Coronary artery (tissue), 2 donors: ENCODE measurements around the gene LRRC1.

ENCODE experiments used
- DNase-seq: peaks from one replicate; pipeline ENCODE4 v3.0.0-alpha.2; 2017; ENCODE audit warnings: low spot score
- H3K27ac ChIP-seq, 2 donors: fragments of 200-600 bp; sonication (generic); one replicate each; pipeline ENCODE4 v1.5.1; 2016 to 2019
- H3K4me3 ChIP-seq: fragments of 200-600 bp; sonication (generic); 2 replicates; pipeline ENCODE4 v1.5.1; 2016; ENCODE audit warnings: mild to moderate bottlenecking, moderate library complexity
- CTCF ChIP-seq: fragments of 200-600 bp; sonication (generic); IDR thresholded peaks from one replicate; pipeline ENCODE4 v1.5.1; 2019; ENCODE audit warnings: antibody characterized with exemption

LRRC1 gene

GRCh38 chr6:53862662-53863462 lies 68.1 kb downstream of the LRRC1 start:
- no peak for TF ChIP-seq CTCF
- H3K4me3 ChIP-seq, result no peak overlapping the region
- H3K27ac ChIP-seq, result peak overlapping the region; percentile 3 to 19
- DNase-seq, result no peak

- H3K4me3 ChIP-seq, result no peak overlapping the region
- no peak for TF ChIP-seq CTCF
- no peak overlapping the region for H3K27ac ChIP-seq
- no peak for DNase-seq
These were observed 70.0 kb downstream of the LRRC1 start for GRCh38 chr6:53864781-53865180.

DNA sequence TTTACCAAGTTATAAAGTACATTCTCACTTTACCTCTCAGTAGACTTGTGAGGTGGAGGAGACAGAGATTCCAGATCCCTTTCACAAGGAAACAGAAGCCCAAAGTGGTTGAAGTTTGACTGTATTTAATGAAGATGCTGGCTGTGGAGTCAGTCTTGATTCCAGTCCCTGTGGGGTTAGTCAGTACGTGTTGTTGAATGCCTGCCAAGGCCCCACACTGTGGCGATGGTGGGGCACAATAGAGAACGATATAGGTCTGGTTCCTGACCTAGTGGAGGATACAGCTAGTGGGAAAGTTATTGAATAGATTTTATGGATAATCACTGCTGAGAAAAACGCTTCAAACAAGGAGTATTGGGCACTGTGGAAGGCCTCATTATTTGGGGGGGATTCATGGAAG lies 71.4 kb downstream of the LRRC1 start:
- DNase-seq, result no peak
- H3K27ac ChIP-seq, result no peak overlapping the region
- no peak for TF ChIP-seq CTCF

DNA sequence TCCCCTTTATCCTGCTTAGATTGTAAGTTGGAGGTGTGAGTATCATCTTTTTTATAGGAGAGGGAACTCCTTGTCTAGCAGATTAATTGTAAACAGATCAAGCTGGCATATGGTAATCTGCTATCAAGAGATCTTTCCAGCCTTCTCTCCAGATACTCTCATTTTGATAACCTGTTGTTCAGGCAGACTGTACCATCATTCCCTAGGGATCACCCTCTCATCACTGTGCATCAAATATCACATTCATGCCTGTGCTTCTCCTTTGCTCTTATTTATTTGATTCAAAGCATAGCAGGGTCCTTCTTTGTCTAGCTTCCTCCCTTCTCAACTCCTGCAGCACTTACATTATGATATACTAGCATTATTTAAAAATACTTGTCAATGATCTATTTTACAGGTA lies 73.8 kb downstream of the LRRC1 start:
- TF ChIP-seq CTCF, result no peak

More for the DNA sequence above, 71.4 kb downstream of the LRRC1 start:
- no peak overlapping the region for H3K4me3 ChIP-seq

GRCh38 chr6:53869964-53870363 lies 75.2 kb downstream of the LRRC1 start:
- Histone ChIP-seq H3K4me3 (no peak overlapping the region), H3K27ac (no peak overlapping the region)
- no peak for TF ChIP-seq CTCF
- DNase-seq, result no peak

More for the DNA sequence above, 73.8 kb downstream of the LRRC1 start:
- Histone ChIP-seq H3K4me3 (no peak overlapping the region), H3K27ac (no peak overlapping the region)
- no peak for DNase-seq

DNA sequence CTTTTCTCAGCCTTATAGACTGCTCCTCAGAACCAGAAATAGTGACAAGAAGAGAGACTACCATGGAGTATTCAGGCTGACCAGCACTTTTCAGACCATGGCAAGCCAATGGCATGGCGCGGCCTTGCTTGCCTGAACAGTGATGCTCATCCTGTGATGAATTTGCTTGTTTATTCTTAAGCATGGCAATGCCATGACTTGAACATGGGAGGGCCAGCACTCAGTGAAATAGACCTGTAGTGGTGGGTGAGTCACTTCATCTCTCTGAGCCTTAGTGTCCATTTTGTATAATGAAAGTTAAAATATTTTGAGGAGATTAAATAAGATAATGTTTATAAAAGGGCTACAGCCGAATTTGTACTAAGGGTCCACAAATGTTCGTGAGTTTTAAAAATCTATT lies 79.1 kb downstream of the LRRC1 start:
- Histone ChIP-seq H3K4me3 (no peak overlapping the region), H3K27ac (no peak overlapping the region)
- no peak for DNase-seq
- no peak for TF ChIP-seq CTCF

DNA sequence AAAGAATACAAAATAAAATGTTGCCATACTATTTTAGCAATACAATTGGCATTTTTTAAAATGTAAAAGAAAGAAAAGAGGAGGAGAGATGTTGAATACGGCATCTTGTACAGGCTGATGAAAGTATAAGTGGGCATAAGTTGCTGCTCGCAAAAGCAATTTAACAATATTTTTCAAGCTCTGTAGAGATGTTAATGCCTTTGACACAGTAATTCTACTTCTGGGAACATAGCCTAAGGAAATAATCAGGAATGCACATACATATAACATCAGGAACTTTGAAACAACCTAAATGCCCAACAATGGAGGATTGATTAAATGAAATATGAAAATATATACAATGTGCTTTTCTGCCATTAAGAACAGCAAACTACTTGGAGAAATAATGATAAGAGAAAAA lies 80.2 kb downstream of the LRRC1 start:
- TF ChIP-seq CTCF, result no peak
- no peak for DNase-seq
- H3K4me3 ChIP-seq, result no peak overlapping the region
- no peak overlapping the region for H3K27ac ChIP-seq
